CD14-positive monocyte (primary cell): Measurements from ENCODE around the gene FRS2. TPM values are rescaled to one million over a fixed set of nuclear protein-coding genes. Genes with fewer than 3 reads are reported as not detected.

Experiments used
- DNase-seq, 3 donors: peaks; one replicate each; pipeline ENCODE4 v3.0.0-alpha.2; 2011 to 2022
- H2AFZ ChIP-seq: 2 replicates; pipeline ENCODE4 v1.6.0; 2012; ENCODE audit warnings: mild to moderate bottlenecking, low read depth, low read length, inconsistent platforms; ENCODE audit not compliant: insufficient read depth, poor library complexity, severe bottlenecking
- H3K27ac ChIP-seq, 2 donors: 1 replicate in 1 of 2; 2 replicates in 1 of 2; pipeline ENCODE4 v1.5.1; 2012 to 2013; ENCODE audit warnings: low read length in 2 of 2, control low read depth in 1 of 2, inconsistent platforms in 1 of 2, low read depth in 1 of 2, mild to moderate bottlenecking in 1 of 2
- H3K27me3 ChIP-seq, 2 donors: one replicate each; pipeline versions ENCODE4 v1.6.0 to v1.6.1; 2011 to 2013; ENCODE audit warnings: low read length in 2 of 2; ENCODE audit not compliant: control insufficient read depth in 2 of 2, insufficient read depth in 2 of 2
- H3K36me3 ChIP-seq, 2 donors: replicated peaks in 1 of 2; 1 replicate in 1 of 2; 2 replicates in 1 of 2; pipeline versions ENCODE4 v1.5.1 to v1.6.1; 2012 to 2013; ENCODE audit warnings: low read length in 2 of 2, control low read depth in 1 of 2, inconsistent platforms in 1 of 2, mild to moderate bottlenecking in 1 of 2; ENCODE audit not compliant: insufficient read depth in 2 of 2, control insufficient read depth in 1 of 2
- H3K4me1 ChIP-seq, 2 donors: 1 replicate in 1 of 2; 2 replicates in 1 of 2; pipeline versions ENCODE4 v1.5.1 to v1.6.1; 2012 to 2013; ENCODE audit warnings: low read length in 2 of 2, control low read depth in 1 of 2, inconsistent platforms in 1 of 2, mild to moderate bottlenecking in 1 of 2, moderate library complexity in 1 of 2; ENCODE audit not compliant: insufficient read depth in 2 of 2, control insufficient read depth in 1 of 2
- H3K4me2 ChIP-seq: replicated peaks from 2 replicates; pipeline ENCODE3; 2012; ENCODE audit warnings: low read length, moderate library complexity, mild to moderate bottlenecking; ENCODE audit not compliant: poor library complexity, severe bottlenecking; ENCODE audit errors: extremely low read depth
- H3K4me3 ChIP-seq, 3 experiments: fragments of 200-600 bp in 1 of 3; sonication (generic) in 1 of 3; replicated peaks in 1 of 3; 1 replicate in 2 of 3; 2 replicates in 1 of 3; pipeline ENCODE4 v1.5.1; 2011 to 2013; ENCODE audit warnings: low read length in 3 of 3, mild to moderate bottlenecking in 3 of 3, control low read depth in 2 of 3, low read depth in 2 of 3, inconsistent platforms in 1 of 3, moderate library complexity in 1 of 3
- H3K79me2 ChIP-seq: 2 replicates; pipeline ENCODE4 v1.6.0; 2012; ENCODE audit warnings: mild to moderate bottlenecking, control low read depth, inconsistent platforms, low read length, moderate library complexity; ENCODE audit not compliant: insufficient read depth
- H3K9ac ChIP-seq: 2 replicates; pipeline ENCODE4 v1.6.0; 2017; ENCODE audit warnings: low read length, mild to moderate bottlenecking; ENCODE audit not compliant: insufficient read depth, poor library complexity, severe bottlenecking
- H3K9me3 ChIP-seq, 2 donors: replicated peaks in 1 of 2; 1 replicate in 1 of 2; 2 replicates in 1 of 2; pipeline versions ENCODE4 v1.5.1 to v1.6.1; 2012 to 2013; ENCODE audit warnings: low read length in 2 of 2, control low read depth in 1 of 2; ENCODE audit not compliant: control insufficient read depth in 1 of 2, insufficient read depth in 1 of 2
- H4K20me1 ChIP-seq: 2 replicates; pipeline ENCODE4 v1.6.0; 2012; ENCODE audit warnings: mild to moderate bottlenecking, low read length, control low read depth, moderate library complexity; ENCODE audit not compliant: insufficient read depth
- H3K27ac Mint-ChIP-seq, 7 donors: one replicate each; pipeline ENCODE4 v1.8.0; 2020; ENCODE audit warnings: mild to moderate bottlenecking in 7 of 7, mixed read lengths in 7 of 7, moderate library complexity in 6 of 7, inconsistent platforms in 2 of 7
- H3K27me3 Mint-ChIP-seq, 3 donors: one replicate each; pipeline ENCODE4 v1.8.0; 2021 to 2022; ENCODE audit warnings: low read depth in 3 of 3, mild to moderate bottlenecking in 3 of 3, mixed read lengths in 3 of 3, moderate library complexity in 3 of 3, inconsistent platforms in 1 of 3
- H3K36me3 Mint-ChIP-seq, 2 donors: one replicate each; pipeline ENCODE4 v1.8.0; 2020; ENCODE audit warnings: mixed read lengths in 2 of 2, inconsistent platforms in 1 of 2, mild to moderate bottlenecking in 1 of 2
- H3K4me1 Mint-ChIP-seq: one replicate; pipeline ENCODE4 v1.8.0; 2020; ENCODE audit warnings: mild to moderate bottlenecking, mixed read lengths
- H3K4me3 Mint-ChIP-seq, 2 donors: one replicate each; pipeline ENCODE4 v1.8.0; 2020; ENCODE audit warnings: mild to moderate bottlenecking in 2 of 2, mixed read lengths in 2 of 2, moderate library complexity in 1 of 2
- H3K9me3 Mint-ChIP-seq, 7 donors: one replicate each; pipeline ENCODE4 v1.8.0; 2020 to 2022; ENCODE audit warnings: mixed read lengths in 7 of 7, mild to moderate bottlenecking in 6 of 7, moderate library complexity in 6 of 7, inconsistent platforms in 2 of 7
- CTCF ChIP-seq: fragments of 200-600 bp; IDR thresholded peaks from one replicate; pipeline ENCODE4 v1.8.0; 2022; ENCODE audit warnings: antibody characterized with exemption, mild to moderate bottlenecking
- WGBS: methylation state at CpG from one replicate; pipeline ENCODE4 v1.1.5; 2013; ENCODE audit warnings: missing lambda C conversion rate; ENCODE audit not compliant: insufficient coverage; 5-methylcytosine and 5-hydroxymethylcytosine counted together
- intact Hi-C, 2 donors: fragments of 100-400 bp; cut with micrococcal nuclease; formaldehyde crosslinking; loops; one replicate each; pipeline versions ENCODE4 v1.15.0 to v1.15.1; 2023
- polyA plus RNA-seq, 3 donors: library from polyadenylated mRNA; depleted of rRNA in 1 of 3; unstranded in 2 of 3; stranded (reverse) in 1 of 3; fragments of 300-500 nt in 2 of 3; fragments of >200 nt in 1 of 3; fragmentation: Illumina TruSeq in 2 of 3; gene quantifications; 1 replicate in 2 of 3; 2 replicates in 1 of 3; pipeline ENCODE4 v1.2.3, GENCODE V29; 2012 to 2021

FRS2 gene
- polyA plus RNA-seq, 3 donors: 6.8 to 13.6 (median 13.0) TPM

- no peak for TF ChIP-seq CTCF
- no peaks in the 10 kb centered on the region for H3K79me2 ChIP-seq
- 60% methylated on average over 1 of the region's 6 CpGs for WGBS
- H3K36me3 Mint-ChIP-seq: peaks cover 0 to 8% of the 10 kb centered on the region in 2 donors
- no peak overlapping the region for H3K27ac ChIP-seq
- no peak overlapping the region for H3K4me3 Mint-ChIP-seq
- no peaks in the 10 kb centered on the region for H3K9me3 ChIP-seq
- no peaks in the 10 kb centered on the region for H3K27me3 ChIP-seq
- no peak overlapping the region for H3K9ac ChIP-seq
- no peaks in the 10 kb centered on the region for H3K4me1 Mint-ChIP-seq
- H2AFZ ChIP-seq: no peak overlapping the region
- no peak overlapping the region for H3K4me2 ChIP-seq
- intact Hi-C loops: no loop called here
- no peaks in the 10 kb centered on the region for H3K4me1 ChIP-seq
- peaks cover 21% of the 10 kb centered on the region for H4K20me1 ChIP-seq
- no peaks in the 10 kb centered on the region for H3K9me3 Mint-ChIP-seq
- DNase-seq: no peak
- H3K27me3 Mint-ChIP-seq: no peaks in the 10 kb centered on the region
- H3K4me3 ChIP-seq: no peak overlapping the region
- H3K36me3 ChIP-seq: no peaks in the 10 kb centered on the region
- H3K27ac Mint-ChIP-seq: no peak overlapping the region
Observed at GRCh38 chr12:69555461-69555860, 85.3 kb downstream of the FRS2 start.

- no peaks in the 10 kb centered on the region for H3K4me1 Mint-ChIP-seq
Observed at GRCh38 chr12:69556383-69556782, 86.2 kb downstream of the FRS2 start.

More at GRCh38 chr12:69556383-69556782, 86.2 kb downstream of the FRS2 start:
- Mint-ChIP-seq H3K4me3 (no peak overlapping the region), H3K36me3 (peaks cover 0 to 8% of the 10 kb centered on the region in 2 donors), H3K27ac (no peak overlapping the region), H3K9me3 (no peaks in the 10 kb centered on the region), H3K27me3 (no peaks in the 10 kb centered on the region)
- H3K9me3 ChIP-seq: no peaks in the 10 kb centered on the region
- intact Hi-C loops: no loop called here
- H2AFZ ChIP-seq: no peak overlapping the region
- H3K4me3 ChIP-seq: no peak overlapping the region
- no peak overlapping the region for H3K9ac ChIP-seq
- no peaks in the 10 kb centered on the region for H3K27me3 ChIP-seq
- no peaks in the 10 kb centered on the region for H3K36me3 ChIP-seq
- no peak overlapping the region for H3K4me2 ChIP-seq
- DNase-seq: no peak
- WGBS: 100% methylated on average over 2 of the region's 9 CpGs
- no peaks in the 10 kb centered on the region for H3K79me2 ChIP-seq
- peaks cover 21% of the 10 kb centered on the region for H4K20me1 ChIP-seq
- no peak overlapping the region for H3K27ac ChIP-seq
- no peak for TF ChIP-seq CTCF
- no peaks in the 10 kb centered on the region for H3K4me1 ChIP-seq
